Stromal cell of bone marrow (primary cell): ENCODE measurements around the gene CYP2C9.

Source experiments
- DNase-seq: peaks from one replicate; pipeline ENCODE4 v3.0.0-alpha.2; 2012; ENCODE audit warnings: low read depth

Gene CYP2C9

DNA sequence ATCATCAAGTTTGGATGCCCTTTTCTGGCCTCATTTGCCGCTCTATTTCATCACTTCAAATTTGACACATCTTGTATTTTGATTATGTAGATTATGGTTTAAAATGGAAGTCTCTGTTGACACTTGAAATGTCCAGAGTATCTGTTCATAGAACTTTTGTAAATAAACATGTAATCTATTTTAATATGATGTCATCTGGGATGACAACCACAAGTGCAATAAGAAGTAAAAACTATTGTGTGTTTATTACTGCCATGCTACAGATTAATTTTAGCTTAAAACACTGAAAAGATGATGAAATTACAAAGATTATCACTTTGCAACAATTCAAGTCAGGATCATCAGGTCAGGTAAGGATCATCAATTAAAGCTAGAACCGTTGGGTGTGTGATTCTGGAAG, 100.8 kb downstream of the CYP2C9 start:
- DNase-seq: no peak
